Mucosa of stomach (tissue), 1 donor: ENCODE data around the gene HIRA.
A peak's percentile ranks its signal among the peaks of the same experiment; 100 is the strongest.
"Not testable (repeated sequence)": the region's sequence is repeated elsewhere in the genome, so short reads cannot be mapped to it uniquely, and the experiment has no call there.

ENCODE experiments used
- H3K27me3 ChIP-seq: one replicate; pipeline ENCODE4 v1.7.0; 2013; ENCODE audit warnings: mild to moderate bottlenecking, low read length; ENCODE audit not compliant: control insufficient read depth, insufficient read depth
- H3K36me3 ChIP-seq: one replicate; pipeline ENCODE4 v1.7.0; 2013; ENCODE audit warnings: low read length; ENCODE audit not compliant: control insufficient read depth, insufficient read depth
- H3K4me1 ChIP-seq: one replicate; pipeline ENCODE4 v1.7.0; 2013; ENCODE audit warnings: mild to moderate bottlenecking, low read length; ENCODE audit not compliant: control insufficient read depth, insufficient read depth
- H3K4me3 ChIP-seq: one replicate; pipeline ENCODE4 v1.7.0; 2013; ENCODE audit warnings: low read length
- H3K9ac ChIP-seq: one replicate; pipeline ENCODE4 v1.7.0; 2013; ENCODE audit warnings: mild to moderate bottlenecking, low read length, moderate library complexity
- H3K9me3 ChIP-seq: one replicate; pipeline ENCODE4 v1.7.0; 2013; ENCODE audit warnings: mild to moderate bottlenecking, low read length, moderate library complexity; ENCODE audit not compliant: control insufficient read depth
- donor health status: Pancreatic carcinoma.

Gene HIRA

GRCh38 chr22:19448076-19448607, 16.6 kb upstream of the HIRA start:
- peak overlapping the region; percentile 81 for H3K9ac ChIP-seq
- no peaks in the 10 kb centered on the region for H3K27me3 ChIP-seq
- peak overlapping the region; percentile 64 for H3K4me3 ChIP-seq
- no peaks in the 10 kb centered on the region for H3K9me3 ChIP-seq
- peaks cover 19% of the 10 kb centered on the region for H3K4me1 ChIP-seq
- H3K36me3 ChIP-seq = peaks cover 4% of the 10 kb centered on the region

DNA sequence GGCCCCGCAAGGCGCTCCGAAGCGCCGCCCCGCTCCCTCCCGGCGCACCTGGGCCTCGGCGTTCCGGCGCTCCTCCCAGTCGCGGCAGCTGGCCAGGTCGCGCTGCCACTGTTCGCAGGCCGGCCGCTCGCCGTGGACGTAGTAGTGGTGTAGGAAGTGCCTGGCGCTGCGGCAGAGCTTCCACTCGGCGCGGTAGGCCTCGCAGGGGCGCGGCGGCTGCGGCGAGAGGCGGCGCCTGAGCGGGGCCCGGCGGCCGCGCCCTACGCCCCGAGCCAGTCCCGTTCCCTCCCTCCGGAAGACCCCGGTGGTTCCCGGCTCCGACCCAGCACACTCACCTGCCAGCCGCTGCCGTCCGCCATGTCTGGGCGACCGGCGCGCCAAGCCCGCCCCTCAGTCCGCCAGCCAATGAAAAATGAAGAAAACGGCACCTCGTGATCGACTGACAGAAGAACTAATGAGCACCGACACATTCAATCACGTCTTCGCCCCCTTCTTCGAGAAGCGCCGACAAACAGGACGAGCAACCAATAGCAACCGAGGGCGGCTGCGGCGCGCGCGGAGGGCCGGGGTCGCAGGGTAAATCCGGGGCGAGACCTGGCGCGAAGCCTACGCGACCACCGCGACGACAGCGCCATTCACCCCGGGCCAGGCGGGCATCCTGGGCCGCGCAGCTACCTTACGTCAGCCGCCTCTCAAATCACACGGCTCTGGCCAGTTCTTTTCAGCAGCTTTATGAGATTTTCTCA, 16.0 kb upstream of the HIRA start, which contains the start of gene C22orf39:
C22orf39 (minus strand) TSS at position 382 of the 746 bp plus-strand sequence; CDS start at position 359, 23 bp downstream.
- H3K36me3 ChIP-seq = peaks cover 4% of the 10 kb centered on the region
- H3K4me1 ChIP-seq = peaks cover 19% of the 10 kb centered on the region
- no peaks in the 10 kb centered on the region for H3K27me3 ChIP-seq

DNA sequence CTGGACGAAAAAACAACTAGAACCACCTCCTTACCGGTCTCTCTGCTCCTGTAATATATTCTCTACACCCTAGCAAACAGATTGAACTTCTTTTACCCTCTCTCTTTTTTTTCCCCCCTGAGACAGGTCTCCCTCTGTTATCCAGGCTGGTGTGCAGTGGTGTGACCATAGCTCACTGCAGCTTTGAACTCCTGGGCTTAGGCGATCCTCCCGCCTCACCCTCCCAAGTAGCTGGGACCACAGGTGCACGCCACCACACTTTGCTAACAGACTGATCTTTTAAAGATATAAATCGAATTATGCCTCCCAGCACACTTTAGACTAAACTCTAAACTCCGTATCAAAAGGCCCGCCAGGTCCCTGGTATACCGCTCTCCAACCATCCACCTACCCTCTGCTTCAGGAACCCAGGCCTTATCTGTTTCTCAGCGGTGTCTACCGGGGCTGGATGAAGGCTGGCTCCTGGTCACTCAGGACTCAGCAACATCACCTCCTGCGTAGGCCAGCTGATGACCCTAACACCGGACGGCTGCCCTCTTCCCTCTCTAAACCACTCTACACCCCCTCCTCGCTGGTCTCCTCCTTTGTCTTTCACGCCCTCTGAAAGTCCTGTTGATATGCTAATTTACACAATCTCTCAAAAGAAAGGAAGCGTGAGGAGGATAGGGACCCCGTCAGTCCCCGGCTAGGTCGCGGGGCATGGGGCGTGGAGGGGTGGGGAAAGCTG, 15.2 kb upstream of the HIRA start:
- Histone ChIP-seq H3K9ac (peak overlapping the region; percentile 81), H3K9me3 (no peaks in the 10 kb centered on the region), H3K36me3 (peaks cover 4% of the 10 kb centered on the region), H3K4me1 (peaks cover 19% of the 10 kb centered on the region), H3K4me3 (peak overlapping the region; percentile 64), H3K27me3 (no peaks in the 10 kb centered on the region)

More for the DNA sequence above, 16.0 kb upstream of the HIRA start, which contains the start of gene C22orf39:
- peak within 1 kb of the TSS; percentile 81 for H3K9ac ChIP-seq
- H3K4me3 ChIP-seq = peak within 1 kb of the TSS; percentile 64
- no peaks in the 10 kb centered on the region for H3K9me3 ChIP-seq

GRCh38 chr22:19445279-19445982, 13.9 kb upstream of the HIRA start:
- H3K4me1 ChIP-seq = peaks cover 19% of the 10 kb centered on the region
- H3K9ac ChIP-seq, H3K27me3 ChIP-seq, H3K36me3 ChIP-seq, H3K4me3 ChIP-seq, H3K9me3 ChIP-seq: not testable (repeated sequence)

- Histone ChIP-seq H3K27me3 (no peaks in the 10 kb centered on the region), H3K4me1 (peaks cover 19% of the 10 kb centered on the region), H3K36me3 (peaks cover 4% of the 10 kb centered on the region), H3K9me3 (no peaks in the 10 kb centered on the region), H3K4me3 (no peak overlapping the region), H3K9ac (no peak overlapping the region)
These were observed 12.1 kb upstream of the HIRA start for GRCh38 chr22:19443544-19444211.

- Histone ChIP-seq H3K4me1 (peaks cover 13% of the 10 kb centered on the region), H3K9ac (no peak overlapping the region), H3K27me3 (no peaks in the 10 kb centered on the region), H3K4me3 (no peak overlapping the region), H3K36me3 (peaks cover 4% of the 10 kb centered on the region), H3K9me3 (no peaks in the 10 kb centered on the region)
These were observed 10.6 kb upstream of the HIRA start for GRCh38 chr22:19442166-19442565.

DNA sequence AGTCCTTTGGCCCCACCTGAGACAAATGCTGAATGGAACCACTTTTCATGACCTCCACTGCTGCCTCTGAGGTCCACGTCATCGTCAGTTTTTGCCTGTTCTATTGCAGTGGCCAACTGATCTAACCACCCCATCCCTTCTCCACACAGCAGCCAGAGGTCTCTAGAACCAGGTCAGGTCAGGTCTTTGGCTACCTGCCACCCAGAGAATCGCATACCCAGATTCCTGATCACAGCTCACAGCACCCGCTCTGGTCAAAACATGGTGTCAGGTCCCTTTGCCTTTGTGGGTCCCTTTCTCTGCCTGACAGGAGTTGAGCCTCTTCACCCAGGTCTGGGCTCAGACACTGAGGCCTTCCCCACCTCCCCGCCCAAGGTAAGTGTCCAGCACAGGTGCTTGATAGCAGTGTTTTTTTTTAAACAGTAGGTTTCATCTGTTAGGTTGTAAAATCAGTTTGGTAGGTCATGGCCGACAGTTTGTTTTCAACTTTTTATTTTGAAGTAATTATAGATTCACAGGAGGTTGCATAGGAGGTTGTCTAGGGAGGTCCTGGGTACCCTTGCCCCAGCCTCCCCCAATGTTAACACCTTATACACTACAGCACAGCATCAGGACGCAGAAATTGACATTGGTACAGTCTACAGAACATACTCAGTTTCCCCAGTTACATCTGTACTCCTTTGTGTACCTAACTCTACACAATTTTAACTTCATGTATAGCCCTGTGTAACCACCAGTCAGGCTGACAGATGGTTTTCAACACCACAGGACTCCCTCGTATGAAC, 9.1 kb upstream of the HIRA start:
- peaks cover 6% of the 10 kb centered on the region for H3K36me3 ChIP-seq
- peaks cover 7% of the 10 kb centered on the region for H3K4me1 ChIP-seq

GRCh38 chr22:19438298-19438697, 6.8 kb upstream of the HIRA start:
- Histone ChIP-seq H3K36me3 (peaks cover 5% of the 10 kb centered on the region), H3K9me3 (no peaks in the 10 kb centered on the region), H3K4me1 (no peaks in the 10 kb centered on the region), H3K27me3 (no peaks in the 10 kb centered on the region), H3K9ac (no peak overlapping the region), H3K4me3 (no peak overlapping the region)

More for the DNA sequence above, 9.1 kb upstream of the HIRA start:
- Histone ChIP-seq H3K27me3 (no peaks in the 10 kb centered on the region), H3K4me3 (no peak overlapping the region), H3K9me3 (no peaks in the 10 kb centered on the region), H3K9ac (no peak overlapping the region)

- H3K4me3 ChIP-seq, H3K4me1 ChIP-seq, H3K36me3 ChIP-seq, H3K27me3 ChIP-seq, H3K9ac ChIP-seq, H3K9me3 ChIP-seq: not testable (repeated sequence)
These were observed 5.1 kb upstream of the HIRA start for GRCh38 chr22:19436444-19437161.

- Histone ChIP-seq H3K4me3 (no peak overlapping the region), H3K27me3 (no peaks in the 10 kb centered on the region), H3K9ac (no peak overlapping the region), H3K4me1 (no peaks in the 10 kb centered on the region), H3K36me3 (peaks cover 5% of the 10 kb centered on the region), H3K9me3 (no peaks in the 10 kb centered on the region)
These were observed 3.5 kb upstream of the HIRA start for GRCh38 chr22:19434829-19435580.
